Left lung (tissue), 10 donors: Measurements from ENCODE around the gene HOXC12. TPM values are rescaled to one million over a fixed set of nuclear protein-coding genes. Genes with fewer than 3 reads are reported as not detected.

Source experiments
- ATAC-seq: fragments of 200-7000 bp; cut with Tn5 transposase; one replicate; pipeline ENCODE4 v1.9.1; 2020; ENCODE audit warnings: moderate library complexity
- DNase-seq, 4 donors: peaks; one replicate each; pipeline ENCODE4 v3.0.0-alpha.2; 2013 to 2020
- H3K27ac ChIP-seq, 2 donors: fragments of 200-600 bp; sonication (generic) in 1 of 2; one replicate each; pipeline versions ENCODE4 v1.5.0 to v1.8.0; 2020 to 2021
- H3K27me3 ChIP-seq, 2 donors: fragments of 200-600 bp; sonication (generic) in 1 of 2; one replicate each; pipeline versions ENCODE4 v1.5.0 to v1.8.0; 2020 to 2021
- H3K36me3 ChIP-seq, 2 donors: fragments of 200-600 bp; sonication (generic) in 1 of 2; one replicate each; pipeline versions ENCODE4 v1.5.0 to v1.8.0; 2020 to 2021
- H3K4me1 ChIP-seq, 2 donors: fragments of 200-600 bp; one replicate each; pipeline ENCODE4 v1.8.0; 2021
- H3K4me3 ChIP-seq, 2 donors: fragments of 200-600 bp; sonication (generic) in 1 of 2; one replicate each; pipeline versions ENCODE4 v1.5.0 to v1.8.0; 2020 to 2021; ENCODE audit warnings: mild to moderate bottlenecking in 1 of 2
- H3K9me3 ChIP-seq, 2 donors: fragments of 200-600 bp; sonication (generic) in 1 of 2; one replicate each; pipeline versions ENCODE4 v1.5.0 to v1.8.0; 2020 to 2021
- intact Hi-C, 2 donors: fragments of 100-400 bp; cut with DNase I; formaldehyde crosslinking; loops; one replicate each; pipeline versions ENCODE4 v1.11.2 to v1.14.2; 2022
- polyA plus RNA-seq, 6 donors: library from polyadenylated mRNA; unstranded; fragments of 120-200 nt; gene quantifications; one replicate each; pipeline ENCODE4 v1.2.1, GENCODE V29; 2013; ENCODE audit not compliant: insufficient read length in 6 of 6
- total RNA-seq, 2 donors: library from RNA; stranded (reverse); fragmentation: NEBNext Ultra II Directional; extraction: Animal tissue kit (Norgen Biotek cat#: 25700); gene quantifications; one replicate each; pipeline ENCODE4 v1.2.1, GENCODE V29; 2021
- TF ChIP-seq, protein P1 (sequence below), 2 donors: fragments of 200-600 bp; sonication (generic) in 1 of 2; IDR thresholded peaks; one replicate each; pipeline versions ENCODE4 v1.5.0 to v1.8.0; 2021; ENCODE audit warnings: antibody characterized with exemption in 2 of 2
- donor health status: DM: no; HTN: yes; CAD: no.
- donor health status: DM: no; HTN: no; CAD: no.

HOXC12 gene
- total and polyA plus RNA-seq, 8 donors: not detected

DNA sequence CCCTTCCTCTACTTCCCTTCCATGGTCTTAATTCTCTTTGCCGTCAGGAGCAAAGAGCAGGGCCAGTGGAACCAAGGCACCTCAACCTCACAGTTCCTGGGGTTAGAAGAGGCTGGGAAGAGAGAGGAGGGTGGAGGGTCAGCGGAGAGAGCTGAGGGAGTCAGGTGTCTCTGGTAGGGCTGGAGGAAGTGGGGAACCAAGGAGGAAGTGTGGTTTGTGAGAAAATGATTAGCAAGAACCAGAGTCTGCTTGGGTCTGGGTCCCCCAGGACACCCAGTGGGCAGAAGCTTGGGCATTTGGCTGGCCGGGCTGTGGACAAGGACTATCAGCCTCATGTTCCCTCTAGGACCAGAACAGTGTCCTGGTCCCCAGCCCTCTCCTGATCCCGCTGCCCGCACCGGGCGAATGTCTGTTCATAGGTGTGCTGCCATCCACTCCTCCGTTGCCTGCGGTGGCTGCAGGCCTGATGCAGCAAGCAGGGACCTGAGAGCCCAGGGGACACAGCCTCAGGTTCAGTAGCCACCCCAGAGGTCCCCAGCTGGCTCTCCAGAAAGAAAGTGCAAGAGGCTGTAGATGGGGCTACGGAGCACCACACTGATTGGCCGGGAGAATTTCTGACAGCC is 2.3 kb downstream of the HOXC12 start:
- TF ChIP-seq, protein P1, sequence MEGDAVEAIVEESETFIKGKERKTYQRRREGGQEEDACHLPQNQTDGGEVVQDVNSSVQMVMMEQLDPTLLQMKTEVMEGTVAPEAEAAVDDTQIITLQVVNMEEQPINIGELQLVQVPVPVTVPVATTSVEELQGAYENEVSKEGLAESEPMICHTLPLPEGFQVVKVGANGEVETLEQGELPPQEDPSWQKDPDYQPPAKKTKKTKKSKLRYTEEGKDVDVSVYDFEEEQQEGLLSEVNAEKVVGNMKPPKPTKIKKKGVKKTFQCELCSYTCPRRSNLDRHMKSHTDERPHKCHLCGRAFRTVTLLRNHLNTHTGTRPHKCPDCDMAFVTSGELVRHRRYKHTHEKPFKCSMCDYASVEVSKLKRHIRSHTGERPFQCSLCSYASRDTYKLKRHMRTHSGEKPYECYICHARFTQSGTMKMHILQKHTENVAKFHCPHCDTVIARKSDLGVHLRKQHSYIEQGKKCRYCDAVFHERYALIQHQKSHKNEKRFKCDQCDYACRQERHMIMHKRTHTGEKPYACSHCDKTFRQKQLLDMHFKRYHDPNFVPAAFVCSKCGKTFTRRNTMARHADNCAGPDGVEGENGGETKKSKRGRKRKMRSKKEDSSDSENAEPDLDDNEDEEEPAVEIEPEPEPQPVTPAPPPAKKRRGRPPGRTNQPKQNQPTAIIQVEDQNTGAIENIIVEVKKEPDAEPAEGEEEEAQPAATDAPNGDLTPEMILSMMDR (IDR thresholded peaks at IDR 0.05): no peak
- no peak overlapping the region for H3K27ac ChIP-seq
- ATAC-seq: no peak
- intact Hi-C loops: no loop called here
- no peaks in the 10 kb centered on the region for H3K9me3 ChIP-seq
- H3K4me3 ChIP-seq: no peak overlapping the region
- DNase-seq: peak in 1 of 4 donors; percentile 72
- H3K36me3 ChIP-seq: no peaks in the 10 kb centered on the region
- H3K27me3 ChIP-seq: peaks cover 100% of the 10 kb centered on the region in 2 donors
- no peaks in the 10 kb centered on the region for H3K4me1 ChIP-seq

- no peak overlapping the region for H3K27ac ChIP-seq
- no peaks in the 10 kb centered on the region for H3K9me3 ChIP-seq
- H3K4me3 ChIP-seq: no peak overlapping the region
- intact Hi-C loops: no loop called here
- ATAC-seq: no peak
- DNase-seq: no peak
- H3K36me3 ChIP-seq: no peaks in the 10 kb centered on the region
- no peaks in the 10 kb centered on the region for H3K4me1 ChIP-seq
- TF ChIP-seq, protein P1 (IDR thresholded peaks at IDR 0.05): no peak
- peaks cover 100% of the 10 kb centered on the region in 2 donors for H3K27me3 ChIP-seq
These were observed 3.4 kb downstream of the HOXC12 start for GRCh38 chr12:53958128-53958527.

DNA sequence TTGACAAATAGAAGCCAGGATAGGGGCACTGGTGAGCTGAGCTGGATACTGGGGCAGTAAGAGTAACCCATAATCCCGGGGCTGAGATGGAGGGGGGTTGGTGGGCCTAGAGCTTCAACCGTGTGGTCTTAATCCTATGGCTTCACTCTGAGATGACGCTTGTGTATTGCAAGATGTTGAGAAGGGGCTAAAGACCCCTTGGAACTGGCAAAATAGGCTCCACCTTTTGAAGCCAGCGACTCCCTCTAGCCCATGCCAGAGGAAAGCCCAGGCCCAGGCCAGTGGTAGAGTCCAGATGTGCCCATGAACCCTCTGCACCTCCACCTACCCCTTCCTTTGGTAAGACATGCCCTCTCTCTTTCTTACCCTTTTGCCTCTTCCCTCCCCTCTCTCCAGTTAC is 4.6 kb downstream of the HOXC12 start:
- Histone ChIP-seq H3K27me3 (peaks cover 100% of the 10 kb centered on the region in 2 donors), H3K9me3 (no peaks in the 10 kb centered on the region), H3K36me3 (no peaks in the 10 kb centered on the region), H3K4me3 (no peak overlapping the region), H3K27ac (no peak overlapping the region), H3K4me1 (no peaks in the 10 kb centered on the region)
- intact Hi-C loops: no loop called here
- DNase-seq (no peak), ATAC-seq (no peak)
- TF ChIP-seq, protein P1 (IDR thresholded peaks at IDR 0.05): no peak

DNA sequence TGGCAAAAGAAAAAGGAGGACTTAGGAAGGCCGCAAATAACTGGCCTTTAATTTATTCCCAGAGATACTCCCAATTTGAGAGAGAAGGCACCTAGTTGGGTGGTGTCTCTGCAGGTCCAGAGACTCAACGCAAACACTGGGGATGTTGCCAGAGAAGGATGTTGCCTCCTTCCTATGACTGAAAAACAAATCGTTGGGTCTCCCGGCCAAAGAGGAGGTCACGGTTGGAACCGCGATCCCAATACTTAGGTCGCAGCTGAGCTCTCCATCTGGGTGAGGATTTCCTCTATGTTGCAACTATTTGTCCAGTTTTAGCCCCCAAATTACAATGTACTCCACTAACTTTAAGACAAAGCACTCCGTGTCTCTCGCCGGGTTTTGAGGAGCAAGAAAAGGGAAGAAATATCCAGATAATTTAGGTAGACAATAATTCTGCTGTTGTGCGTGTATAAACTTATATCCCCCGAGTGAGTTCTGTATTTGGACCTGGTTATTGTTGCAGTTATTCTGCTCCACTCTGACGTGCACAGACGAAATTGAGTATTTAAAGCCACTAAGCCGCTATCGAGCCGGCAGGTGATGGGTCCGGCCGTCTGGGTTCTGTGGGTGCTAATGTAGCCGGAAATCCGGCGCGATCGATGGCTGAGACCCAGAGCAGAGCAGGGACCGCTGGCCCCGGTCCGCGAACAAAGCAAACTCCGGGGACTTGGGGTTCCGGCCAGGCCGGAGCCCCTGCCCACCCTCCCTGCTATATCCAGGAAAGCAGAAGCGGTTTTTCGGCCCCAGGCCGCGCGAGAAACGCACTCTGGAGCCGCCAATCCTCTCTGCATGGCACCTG is 5.7 kb downstream of the HOXC12 start:
- peak in 1 of 4 donors; percentile 39 for DNase-seq
- Histone ChIP-seq H3K36me3 (no peaks in the 10 kb centered on the region), H3K27me3 (peaks cover 100% of the 10 kb centered on the region in 2 donors), H3K4me1 (no peaks in the 10 kb centered on the region), H3K9me3 (no peaks in the 10 kb centered on the region), H3K27ac (no peak overlapping the region), H3K4me3 (no peak overlapping the region)
- TF ChIP-seq, protein P1 (IDR thresholded peaks at IDR 0.05): no peak
- no peak for ATAC-seq
- intact Hi-C loops: no loop called here

GRCh38 chr12:53961025-53961761 is 6.5 kb downstream of the HOXC12 start:
- intact Hi-C loops: no loop called here
- H3K36me3 ChIP-seq: no peaks in the 10 kb centered on the region
- H3K27ac ChIP-seq: no peak overlapping the region
- H3K27me3 ChIP-seq: peaks cover 100% of the 10 kb centered on the region in 2 donors
- ATAC-seq (no peak), DNase-seq (peak in 1 of 4 donors; percentile 56)
- H3K4me3 ChIP-seq: no peak overlapping the region
- H3K9me3 ChIP-seq: no peaks in the 10 kb centered on the region
- H3K4me1 ChIP-seq: no peaks in the 10 kb centered on the region
- TF ChIP-seq, protein P1 (IDR thresholded peaks at IDR 0.05): no peak
